Measurements from ENCODE around the gene OR1J4. TPM values are rescaled to one million over a fixed set of nuclear protein-coding genes. Genes with fewer than 3 reads are reported as not detected.

The OR1J4 gene
- total RNA-seq, 1 donor from 2014 or later: not detected

Other genes with a start within 250 kb of the OR1J4 start
- gene PTGS1, start 148.1 kb upstream of the OR1J4 start, total RNA-seq: 2.7 and 3.6 TPM in 2 replicates
- not detected in 2 replicates for gene OR1J1, start 41.2 kb upstream of the OR1J4 start, total RNA-seq
- not detected in 2 replicates for gene OR1J2, start 8.3 kb upstream of the OR1J4 start, total RNA-seq
- gene OR1N1, start 8.2 kb downstream of the OR1J4 start, total RNA-seq: not detected in 2 replicates
- not detected in 2 replicates for gene OR1N2, start 34.0 kb downstream of the OR1J4 start, total RNA-seq
- 0.23 TPM in 1 of 2 replicates, not detected in the other for gene OR1L8, start 64.2 kb downstream of the OR1J4 start, total RNA-seq
- not detected in 2 replicates for gene OR1Q1, start 95.6 kb downstream of the OR1J4 start, total RNA-seq
- 0.17 TPM in 1 of 2 replicates, not detected in the other for gene OR1B1, start 138.5 kb downstream of the OR1J4 start, total RNA-seq
- gene OR1L1, start 142.6 kb downstream of the OR1J4 start, total RNA-seq: not detected in 2 replicates
- not detected in 2 replicates for gene OR1L3, start 156.0 kb downstream of the OR1J4 start, total RNA-seq
- gene OR1L4, start 204.8 kb downstream of the OR1J4 start, total RNA-seq: not detected in 2 replicates
- gene OR1L6, start 223.2 kb downstream of the OR1J4 start, total RNA-seq: not detected in 2 replicates